Measurements from ENCODE around the gene FRMPD4. TPM values are rescaled to one million over a fixed set of nuclear protein-coding genes. Genes with fewer than 3 reads are reported as not detected.

Gene FRMPD4
- total RNA-seq, 2 experiments from 2014 or later = not detected

- H3K4me3 Mint-ChIP-seq = no peak overlapping the region
- H3K27me3 ChIP-seq (ENCODE audit: control insufficient read depth in 1 of 2, insufficient read depth in 2 of 2, low read length in 2 of 2) = no peaks in the 10 kb centered on the region
- H3K27ac ChIP-seq (ENCODE audit: low read depth in 1 of 2, low read length in 2 of 2) = no peak overlapping the region
- CTCF ChIA-PET = no interaction called here
- ATAC-seq (ENCODE audit: poor library complexity) (no peak), DNase-seq (no peak)
- intact Hi-C loops (cut with DNase I, micrococcal nuclease) = no loop called here
- H3K4me1 ChIP-seq (ENCODE audit: insufficient read depth, low read length) = no peaks in the 10 kb centered on the region
- H3K9me3 ChIP-seq (ENCODE audit: control insufficient read depth in 1 of 2, insufficient read depth in 1 of 2, low read length in 2 of 2) = no peaks in the 10 kb centered on the region
- no peaks in the 10 kb centered on the region for H3K27me3 Mint-ChIP-seq
- no peak overlapping the region for H3K27ac Mint-ChIP-seq
- H3K36me3 ChIP-seq (ENCODE audit: insufficient read depth, low read length) = no peaks in the 10 kb centered on the region
- H3K36me3 Mint-ChIP-seq (ENCODE audit: low read depth) = no peaks in the 10 kb centered on the region
- no peaks in the 10 kb centered on the region for H3K9me3 Mint-ChIP-seq
- no peaks in the 10 kb centered on the region for H3K4me1 Mint-ChIP-seq (ENCODE audit: low read depth)
- TF ChIP-seq, protein P1, sequence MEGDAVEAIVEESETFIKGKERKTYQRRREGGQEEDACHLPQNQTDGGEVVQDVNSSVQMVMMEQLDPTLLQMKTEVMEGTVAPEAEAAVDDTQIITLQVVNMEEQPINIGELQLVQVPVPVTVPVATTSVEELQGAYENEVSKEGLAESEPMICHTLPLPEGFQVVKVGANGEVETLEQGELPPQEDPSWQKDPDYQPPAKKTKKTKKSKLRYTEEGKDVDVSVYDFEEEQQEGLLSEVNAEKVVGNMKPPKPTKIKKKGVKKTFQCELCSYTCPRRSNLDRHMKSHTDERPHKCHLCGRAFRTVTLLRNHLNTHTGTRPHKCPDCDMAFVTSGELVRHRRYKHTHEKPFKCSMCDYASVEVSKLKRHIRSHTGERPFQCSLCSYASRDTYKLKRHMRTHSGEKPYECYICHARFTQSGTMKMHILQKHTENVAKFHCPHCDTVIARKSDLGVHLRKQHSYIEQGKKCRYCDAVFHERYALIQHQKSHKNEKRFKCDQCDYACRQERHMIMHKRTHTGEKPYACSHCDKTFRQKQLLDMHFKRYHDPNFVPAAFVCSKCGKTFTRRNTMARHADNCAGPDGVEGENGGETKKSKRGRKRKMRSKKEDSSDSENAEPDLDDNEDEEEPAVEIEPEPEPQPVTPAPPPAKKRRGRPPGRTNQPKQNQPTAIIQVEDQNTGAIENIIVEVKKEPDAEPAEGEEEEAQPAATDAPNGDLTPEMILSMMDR (IDR thresholded peaks at IDR 0.05) = no peak
- no peak overlapping the region for H3K4me3 ChIP-seq (ENCODE audit: low read length)
- POLR2A ChIA-PET = no interaction called here
Observed at GRCh38 chrX:12747433-12747832, 609.2 kb downstream of the FRMPD4 start.

GRCh38 chrX:12751887-12752286 lies 613.6 kb downstream of the FRMPD4 start:
- DNase-seq (no peak), ATAC-seq (ENCODE audit: poor library complexity) (no peak)
- Mint-ChIP-seq H3K4me1 (ENCODE audit: low read depth) (no peaks in the 10 kb centered on the region), H3K9me3 (no peaks in the 10 kb centered on the region), H3K36me3 (ENCODE audit: low read depth) (no peaks in the 10 kb centered on the region), H3K27me3 (no peaks in the 10 kb centered on the region), H3K27ac (no peak overlapping the region), H3K4me3 (no peak overlapping the region)
- intact Hi-C loops (cut with DNase I, micrococcal nuclease) = no loop called here
- Histone ChIP-seq H3K4me1 (ENCODE audit: insufficient read depth, low read length) (no peaks in the 10 kb centered on the region), H3K27me3 (ENCODE audit: control insufficient read depth in 1 of 2, insufficient read depth in 2 of 2, low read length in 2 of 2) (no peaks in the 10 kb centered on the region), H3K27ac (ENCODE audit: low read depth in 1 of 2, low read length in 2 of 2) (no peak overlapping the region), H3K9me3 (ENCODE audit: control insufficient read depth in 1 of 2, insufficient read depth in 1 of 2, low read length in 2 of 2) (no peaks in the 10 kb centered on the region), H3K4me3 (ENCODE audit: low read length) (no peak overlapping the region), H3K36me3 (ENCODE audit: insufficient read depth, low read length) (no peaks in the 10 kb centered on the region)
- CTCF ChIA-PET = interaction anchor here (1.3 to 2.8 kb wide), 2 partner anchors 14 to 19 kb away, joined by 3 to 7 read pairs; no protein-coding TSS in a partner anchor
- POLR2A ChIA-PET = no interaction called here
- TF ChIP-seq, protein P1 (IDR thresholded peaks at IDR 0.05) = no peak

DNA sequence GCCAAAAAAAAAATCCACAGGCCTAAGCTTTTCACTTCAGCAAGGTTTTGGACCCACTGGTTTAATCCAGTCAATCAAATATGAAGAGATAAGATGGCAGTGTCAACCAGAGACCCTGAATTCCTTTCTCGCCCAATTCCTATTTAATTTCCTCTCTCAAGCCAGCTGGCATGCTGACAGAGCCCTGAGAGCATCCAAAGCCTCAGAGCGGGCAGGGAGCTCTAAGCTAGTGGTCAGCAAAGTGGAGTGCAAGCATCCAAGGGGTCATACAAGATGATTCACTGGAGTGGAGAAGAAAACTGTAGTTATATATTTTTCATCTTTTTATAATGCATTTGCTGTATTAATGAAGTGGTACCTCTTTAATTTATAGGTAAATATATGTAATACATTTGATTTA lies 615.1 kb downstream of the FRMPD4 start:
- ChIA-PET POLR2A (no interaction called here), CTCF (interaction anchor here (1.3 to 2.8 kb wide), 2 partner anchors 15 to 18 kb away, joined by 3 to 7 read pairs; no protein-coding TSS in a partner anchor)
- peaks cover 7% of the 10 kb centered on the region for H3K27me3 Mint-ChIP-seq
- no peak overlapping the region for H3K27ac Mint-ChIP-seq
- no peaks in the 10 kb centered on the region for H3K4me1 Mint-ChIP-seq (ENCODE audit: low read depth)
- H3K4me3 ChIP-seq (ENCODE audit: low read length) = no peak overlapping the region
- H3K4me3 Mint-ChIP-seq = no peak overlapping the region
- H3K9me3 ChIP-seq (ENCODE audit: control insufficient read depth in 1 of 2, insufficient read depth in 1 of 2, low read length in 2 of 2) = no peaks in the 10 kb centered on the region
- H3K27me3 ChIP-seq (ENCODE audit: control insufficient read depth in 1 of 2, insufficient read depth in 2 of 2, low read length in 2 of 2) = no peaks in the 10 kb centered on the region
- intact Hi-C loops (cut with DNase I, micrococcal nuclease) = no loop called here
- no peak overlapping the region for H3K27ac ChIP-seq (ENCODE audit: low read depth in 1 of 2, low read length in 2 of 2)
- TF ChIP-seq, protein P1 (IDR thresholded peaks at IDR 0.05) = no peak
- no peaks in the 10 kb centered on the region for H3K9me3 Mint-ChIP-seq
- H3K4me1 ChIP-seq (ENCODE audit: insufficient read depth, low read length) = no peaks in the 10 kb centered on the region
- DNase-seq (no peak), ATAC-seq (ENCODE audit: poor library complexity) (no peak)
- H3K36me3 Mint-ChIP-seq (ENCODE audit: low read depth) = no peaks in the 10 kb centered on the region
- H3K36me3 ChIP-seq (ENCODE audit: insufficient read depth, low read length) = no peaks in the 10 kb centered on the region
